WTC11 (cell line): ENCODE measurements around the gene RNF214. TPM values are rescaled to one million over a fixed set of nuclear protein-coding genes. Genes with fewer than 3 reads are reported as not detected.

Experiments
- ATAC-seq: fragments of 200-7000 bp; cut with Tn5 transposase; 2 replicates; pipeline ENCODE4 v1.10.0; 2021; ENCODE audit warnings: mild to moderate bottlenecking, moderate library complexity
- CTCF ChIA-PET: fragments of 300-600 bp; sonication (Branson Sonifier 250); formaldehyde crosslinking; loops from one replicate; lab custom pipeline; 2021; ENCODE audit warnings: antibody characterized with exemption; lab: Charles Lee
- POLR2A ChIA-PET: fragments of 350-600 bp; sonication (Branson Sonifier 250); formaldehyde crosslinking; loops from one replicate; lab custom pipeline; 2021; ENCODE audit warnings: antibody characterized with exemption; lab: Charles Lee
- DNase-seq: peaks from one replicate; pipeline ENCODE4 v3.0.0; 2021; ENCODE audit warnings: low spot score
- H3K27ac Mint-ChIP-seq: 2 replicates; pipeline ENCODE4 v1.8.0; 2021; ENCODE audit warnings: mixed read lengths
- H3K27me3 Mint-ChIP-seq: 2 replicates; pipeline ENCODE4 v1.8.0; 2021; ENCODE audit warnings: low read depth, mild to moderate bottlenecking, moderate library complexity, mixed read lengths
- H3K36me3 Mint-ChIP-seq: 2 replicates; pipeline ENCODE4 v1.8.0; 2021; ENCODE audit warnings: mixed read lengths
- H3K4me1 Mint-ChIP-seq: 2 replicates; pipeline ENCODE4 v1.8.0; 2022; ENCODE audit warnings: mixed read lengths
- H3K4me3 Mint-ChIP-seq: 2 replicates; pipeline ENCODE4 v1.8.0; 2021; ENCODE audit warnings: mild to moderate bottlenecking, moderate library complexity, mixed read lengths
- H3K9me3 Mint-ChIP-seq: 2 replicates; pipeline ENCODE4 v1.8.0; 2021; ENCODE audit warnings: mixed read lengths
- ATF6 ChIP-seq: sonication (generic); formaldehyde crosslinking; IDR thresholded peaks from 2 replicates; pipeline ENCODE4 v1.8.1; 2023; ENCODE audit warnings: mild to moderate bottlenecking, missing genetic modification reagents
- CBFB ChIP-seq: sonication (generic); formaldehyde crosslinking; IDR thresholded peaks from 2 replicates; pipeline ENCODE4 v1.8.1; 2022; ENCODE audit warnings: mild to moderate bottlenecking, low read depth, missing genetic modification reagents
- CDX4 ChIP-seq: fragments of 250-450 bp; sonication (Bioruptor Pico); IDR thresholded peaks from 2 replicates; pipeline ENCODE4 v1.9.0; 2021; ENCODE audit warnings: moderate library complexity, mild to moderate bottlenecking, inconsistent platforms, borderline replicate concordance
- CTCF ChIP-seq: fragments of 200-600 bp; IDR thresholded peaks from 2 replicates; pipeline ENCODE4 v1.8.0; 2022; ENCODE audit warnings: antibody characterized with exemption
- E2F5 ChIP-seq: sonication (generic); formaldehyde crosslinking; IDR thresholded peaks from 2 replicates; pipeline ENCODE4 v1.8.1; 2022; ENCODE audit warnings: mild to moderate bottlenecking, moderate library complexity, missing genetic modification reagents
- FOXK1 ChIP-seq: sonication (generic); formaldehyde crosslinking; IDR thresholded peaks from 2 replicates; pipeline ENCODE4 v1.8.0; 2022; ENCODE audit warnings: mild to moderate bottlenecking, moderate library complexity, missing genetic modification reagents
- GABPB1 ChIP-seq: sonication (generic); formaldehyde crosslinking; IDR thresholded peaks from 2 replicates; pipeline ENCODE4 v1.8.1; 2023; ENCODE audit warnings: mild to moderate bottlenecking, missing genetic modification reagents
- GTF2I ChIP-seq: fragments of 250-450 bp; sonication (Bioruptor Pico); conservative IDR thresholded peaks from 2 replicates; pipeline ENCODE4 v1.4.0; 2021; ENCODE audit warnings: mild to moderate bottlenecking
- HMGA2 ChIP-seq: fragments of 250-450 bp; sonication (Bioruptor Pico); IDR thresholded peaks from 2 replicates; pipeline ENCODE4 v1.4.0; 2021; ENCODE audit warnings: mild to moderate bottlenecking, moderate library complexity
- KAT7 ChIP-seq: sonication (generic); formaldehyde crosslinking; IDR thresholded peaks from 2 replicates; pipeline ENCODE4 v1.8.1; 2023; ENCODE audit warnings: missing genetic modification reagents, mild to moderate bottlenecking, borderline replicate concordance
- MXD4 ChIP-seq: fragments of 250-450 bp; sonication (Bioruptor Pico); IDR thresholded peaks from 2 replicates; pipeline ENCODE4 v1.8.0; 2021; ENCODE audit warnings: mild to moderate bottlenecking, moderate library complexity, borderline replicate concordance
- MYBL2 ChIP-seq: sonication (generic); formaldehyde crosslinking; IDR thresholded peaks from 2 replicates; pipeline ENCODE4 v1.8.1; 2023; ENCODE audit warnings: mild to moderate bottlenecking, moderate library complexity, missing genetic modification reagents
- NFYB ChIP-seq: sonication (generic); formaldehyde crosslinking; conservative IDR thresholded peaks from 2 replicates; pipeline ENCODE4 v1.8.0; 2022; ENCODE audit warnings: low read depth, missing genetic modification reagents
- NR3C1 ChIP-seq: sonication (generic); formaldehyde crosslinking; conservative IDR thresholded peaks from 2 replicates; pipeline ENCODE4 v1.8.1; 2023; ENCODE audit warnings: low read depth, mild to moderate bottlenecking, missing genetic modification reagents
- PRRX2 ChIP-seq: fragments of 250-450 bp; sonication (Bioruptor Pico); IDR thresholded peaks from 2 replicates; pipeline ENCODE4 v1.8.0; 2021; ENCODE audit warnings: mild to moderate bottlenecking
- RELA ChIP-seq: sonication (generic); formaldehyde crosslinking; IDR thresholded peaks from 2 replicates; pipeline ENCODE4 v1.8.1; 2022; ENCODE audit warnings: missing genetic modification reagents, mild to moderate bottlenecking, borderline replicate concordance
- TEAD4 ChIP-seq: sonication (generic); formaldehyde crosslinking; IDR thresholded peaks from 2 replicates; pipeline ENCODE4 v1.8.0; 2022; ENCODE audit warnings: mild to moderate bottlenecking, missing genetic modification reagents
- USF2 ChIP-seq: sonication (generic); formaldehyde crosslinking; IDR thresholded peaks from 2 replicates; pipeline ENCODE4 v1.8.1; 2023; ENCODE audit warnings: mild to moderate bottlenecking, missing genetic modification reagents, moderate library complexity
- ZBTB43 ChIP-seq: sonication (generic); formaldehyde crosslinking; IDR thresholded peaks from 2 replicates; pipeline ENCODE4 v1.8.1; 2023; ENCODE audit warnings: mild to moderate bottlenecking, missing genetic modification reagents
- ZNF396 ChIP-seq: fragments of 250-450 bp; sonication (Bioruptor Pico); IDR thresholded peaks from 2 replicates; pipeline ENCODE4 v1.8.0; 2021; ENCODE audit warnings: mild to moderate bottlenecking, moderate library complexity, borderline replicate concordance
- total RNA-seq: library from RNA; stranded (reverse); gene quantifications from 3 replicates; pipeline ENCODE4 v1.2.3, GENCODE V29; 2021

Gene RNF214
- total RNA-seq, 1 experiment from 2014 or later = 35.4 TPM

- peaks cover 14% of the 10 kb centered on the region for H3K4me1 Mint-ChIP-seq
- DNase-seq (no peak), ATAC-seq (peak; percentile 92)
- TF ChIP-seq TEAD4 (CRISPR knock-in tag) = no peak
- no peak for TF ChIP-seq GABPB1 (CRISPR knock-in tag)
- TF ChIP-seq CTCF = peak; percentile 52
- TF ChIP-seq ZBTB43 (CRISPR knock-in tag) = no peak
- TF ChIP-seq RELA (CRISPR knock-in tag) = no peak
- no peaks in the 10 kb centered on the region for H3K27me3 Mint-ChIP-seq
- ChIA-PET CTCF (interaction anchor here (0.6 to 6.2 kb wide), 18 partner anchors 11 to 435 kb away, joined by 3 to 68 read pairs (median 4); partner anchors contain the start of genes APOA5, CEP164, PAFAH1B2 and SIDT2), POLR2A (interaction anchor here (0.5 to 1.5 kb wide), 4 partner anchors 13 to 117 kb away, joined by 3 to 5 read pairs (median 4); partner anchors contain the start of gene SIDT2)
- H3K9me3 Mint-ChIP-seq = no peaks in the 10 kb centered on the region
- H3K27ac Mint-ChIP-seq = no peak overlapping the region; the same call in 1 of the 2 replicates
- no peak overlapping the region for H3K4me3 Mint-ChIP-seq
- peaks cover 5% of the 10 kb centered on the region; the same call in 1 of the 2 replicates for H3K36me3 Mint-ChIP-seq
Observed at GRCh38 chr11:117226388-117227385, 5.8 kb upstream of the RNF214 start.

DNA sequence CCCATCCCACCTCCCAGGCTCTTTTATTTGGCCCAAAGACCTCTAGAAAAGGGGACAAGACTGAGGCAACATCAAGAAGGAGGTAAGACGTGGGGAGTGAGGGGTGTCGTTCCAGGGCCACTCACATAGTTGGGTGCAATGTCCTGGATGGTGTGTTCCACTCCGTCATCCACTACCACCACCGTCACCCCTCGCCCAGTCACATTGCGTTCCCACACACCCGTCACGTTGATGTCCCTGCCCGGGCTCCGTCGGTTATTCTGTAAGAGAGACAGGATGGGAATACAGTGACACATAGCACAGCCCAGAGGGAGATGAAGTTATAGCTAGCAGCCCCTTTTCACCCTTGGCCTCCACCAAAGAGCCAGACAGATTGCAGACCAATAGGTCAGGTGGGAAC, 4.4 kb upstream of the RNF214 start:
- peaks cover 5% of the 10 kb centered on the region; the same call in 1 of the 2 replicates for H3K36me3 Mint-ChIP-seq
- ChIA-PET POLR2A (no interaction called here), CTCF (interaction anchor here (0.9 to 6.2 kb wide), 2 partner anchors 23 to 49 kb away, joined by 4 to 68 read pairs; partner anchors contain the start of gene SIDT2)
- no peaks in the 10 kb centered on the region for H3K27me3 Mint-ChIP-seq
- no peak overlapping the region for H3K4me3 Mint-ChIP-seq
- peaks cover 12% of the 10 kb centered on the region for H3K4me1 Mint-ChIP-seq
- H3K27ac Mint-ChIP-seq = 0 out of 2 replicates have a peak overlapping the region, but pooled peaks have one; percentile 41
- TF ChIP-seq KAT7 (CRISPR knock-in tag) (no peak), GTF2I (CRISPR knock-in tag) (no peak), CTCF (no peak), USF2 (CRISPR knock-in tag) (no peak), NFYB (CRISPR knock-in tag) (no peak), PRRX2 (CRISPR knock-in tag) (no peak), CDX4 (no peak), ZNF396 (CRISPR knock-in tag) (no peak), FOXK1 (CRISPR knock-in tag) (no peak), MYBL2 (CRISPR knock-in tag) (no peak), HMGA2 (CRISPR knock-in tag) (no peak), ATF6 (CRISPR knock-in tag) (no peak), NR3C1 (CRISPR knock-in tag) (no peak), E2F5 (no peak), MXD4 (no peak), CBFB (CRISPR knock-in tag) (no peak)
- no peaks in the 10 kb centered on the region for H3K9me3 Mint-ChIP-seq
- ATAC-seq (no peak), DNase-seq (no peak)
